SHP77 (cell line): ENCODE data around the gene MAD1L1.
A peak's percentile ranks its signal among the peaks of the same experiment; 100 is the strongest.

Experiments
- DNase-seq, 2 experiments: peaks; one replicate each; lab custom pipeline; 2025; lab: John Stamatoyannopoulos, UW

Gene MAD1L1

DNA sequence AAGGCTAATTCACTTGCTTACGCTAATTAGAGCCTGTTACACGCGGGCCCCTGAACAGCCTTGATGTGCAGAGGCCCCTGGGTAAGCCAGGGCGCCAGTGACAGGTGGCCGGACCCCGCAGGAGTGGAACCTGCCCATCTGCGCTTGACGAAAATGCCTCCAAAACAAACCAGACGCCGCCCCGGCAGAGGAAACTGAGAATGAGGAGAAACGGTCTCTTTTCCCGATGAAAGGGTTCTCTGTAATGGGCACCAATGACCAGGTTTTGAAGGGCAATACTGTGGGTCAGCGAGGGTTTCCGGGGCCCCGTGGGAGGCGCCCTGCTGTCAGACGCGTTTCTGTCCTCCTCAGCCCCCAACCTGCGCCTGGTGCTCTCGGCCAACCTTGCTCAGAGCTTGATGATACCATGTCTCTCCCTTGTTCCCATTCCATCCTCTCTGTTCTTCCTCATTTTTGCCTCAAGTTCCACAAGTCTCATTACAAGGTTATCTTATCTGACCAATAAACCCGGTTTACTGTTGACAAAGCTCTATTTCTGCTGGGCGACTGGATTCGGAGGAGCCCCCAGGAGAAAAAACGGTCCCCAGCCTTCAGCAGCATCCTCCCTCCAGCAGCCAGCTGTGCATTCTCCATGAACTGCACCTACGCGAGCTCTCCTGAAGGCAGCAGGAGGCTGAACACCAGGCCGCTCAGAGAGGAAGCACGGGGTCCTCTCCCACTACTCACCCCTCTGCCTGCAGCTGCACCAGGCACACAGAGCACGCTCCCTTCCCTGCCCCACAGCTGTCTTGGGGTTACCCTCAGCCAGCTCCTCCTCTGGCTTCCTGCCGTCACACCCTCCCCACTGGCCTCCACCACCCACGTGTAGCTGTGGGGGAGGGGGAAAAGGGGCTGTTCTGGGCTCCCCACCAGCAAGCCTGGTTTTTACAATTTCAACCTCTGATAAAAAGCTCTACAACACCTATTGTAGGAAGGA is 202.0 kb downstream of the MAD1L1 start:
- DNase-seq: no peak

DNA sequence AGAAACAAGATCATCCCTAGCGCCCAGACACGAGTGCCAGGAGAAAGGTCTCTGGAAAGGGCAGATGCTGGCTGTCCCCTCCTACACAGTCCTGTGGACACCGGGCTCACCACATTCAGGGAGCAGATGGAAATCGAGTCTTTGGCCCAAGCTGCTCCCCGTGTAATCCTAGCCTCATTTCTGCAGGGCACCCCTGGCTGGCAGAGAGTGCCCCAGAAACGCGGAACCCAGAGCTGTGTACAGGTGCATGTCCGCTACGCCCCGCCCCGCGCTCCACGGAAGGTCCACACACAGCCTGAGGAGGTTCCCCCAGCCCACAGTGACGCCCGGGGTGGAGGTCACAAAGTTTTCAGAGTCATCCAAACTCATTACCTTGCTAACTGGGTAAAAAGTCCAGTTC is 202.8 kb downstream of the MAD1L1 start:
- no peak for DNase-seq

DNA sequence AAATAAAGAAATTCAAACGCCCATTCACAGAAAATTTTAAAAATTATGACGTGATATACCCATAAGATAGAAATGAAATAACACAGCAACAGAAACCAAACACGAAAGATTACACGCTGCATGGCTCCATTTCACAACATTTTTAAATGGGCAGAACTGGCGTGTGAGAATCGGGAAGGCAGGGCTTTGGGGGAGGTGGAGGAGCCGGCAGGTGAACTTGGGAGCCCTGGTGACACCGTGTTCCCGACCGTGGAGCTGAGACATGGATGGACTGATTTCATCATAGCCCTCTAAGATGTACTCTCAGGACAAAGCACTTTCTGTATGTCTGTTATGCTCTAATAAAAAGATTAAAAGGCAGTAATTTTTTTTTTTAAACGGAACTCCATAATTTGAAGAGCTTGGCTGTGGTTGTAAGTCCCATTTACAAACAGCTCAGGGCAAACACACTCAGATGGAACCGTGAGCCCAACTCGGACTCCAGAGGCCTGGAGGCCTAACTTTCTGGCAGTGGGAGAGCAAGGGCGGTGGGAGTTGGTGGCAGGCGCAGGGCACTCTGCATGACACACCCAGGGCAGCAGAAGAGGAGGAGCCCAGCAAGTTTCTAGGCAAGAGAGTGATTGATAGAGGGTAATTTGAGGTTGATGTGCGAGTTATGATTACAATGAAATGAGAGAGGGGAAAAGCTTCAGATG is 203.4 kb downstream of the MAD1L1 start:
- no peak for DNase-seq

- DNase-seq: no peak
Measured at GRCh38 chr7:2028733-2029132, 204.0 kb downstream of the MAD1L1 start.

DNA sequence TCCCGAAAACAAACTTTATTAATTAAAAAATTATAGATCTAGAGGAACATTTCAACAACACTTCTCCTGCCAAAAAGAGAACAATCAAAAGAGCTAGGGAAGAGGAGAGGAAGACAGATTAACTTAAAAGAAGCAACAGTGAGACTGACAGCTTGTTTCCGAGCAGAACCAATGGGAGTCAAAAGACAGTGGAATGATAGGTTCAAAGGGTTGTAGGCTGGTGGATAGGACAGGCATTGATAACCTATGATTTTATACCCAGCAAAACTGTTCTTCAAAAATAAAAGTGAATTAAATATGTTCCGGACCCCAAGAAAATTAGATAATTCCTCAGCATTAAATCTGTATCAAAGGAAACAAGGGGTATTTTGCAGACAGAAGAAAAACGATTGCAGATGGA is 207.6 kb downstream of the MAD1L1 start:
- DNase-seq: no peak

GRCh38 chr7:2024567-2024918 is 208.2 kb downstream of the MAD1L1 start:
- DNase-seq: no peak

- no peak for DNase-seq
Measured at GRCh38 chr7:2023877-2024566, 208.7 kb downstream of the MAD1L1 start.

DNA sequence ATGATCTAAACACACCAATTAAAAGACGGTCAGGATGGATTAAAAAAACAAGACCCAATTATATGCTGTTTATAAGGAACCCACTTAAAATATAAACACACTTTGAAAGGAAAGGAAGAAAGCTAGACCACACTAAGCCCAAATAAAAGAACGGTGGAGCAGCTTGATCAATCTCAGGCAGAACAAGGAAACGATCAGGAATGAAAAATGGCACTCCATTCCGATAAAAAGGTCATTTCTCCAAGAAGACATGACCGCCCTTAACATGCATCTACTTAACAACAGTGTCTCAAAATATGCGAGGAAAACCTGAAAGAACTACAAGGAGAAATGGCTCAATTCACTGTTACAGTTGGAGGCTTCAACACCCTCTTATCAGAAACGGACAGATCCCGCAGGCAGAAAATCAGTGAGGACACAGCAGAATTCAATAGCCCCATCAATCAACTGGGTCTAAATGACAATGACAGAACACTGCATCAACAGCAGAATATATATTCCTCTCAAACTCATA is 210.0 kb downstream of the MAD1L1 start:
- DNase-seq: no peak

- no peak for DNase-seq
Measured at GRCh38 chr7:2022021-2022409, 210.7 kb downstream of the MAD1L1 start.

DNA sequence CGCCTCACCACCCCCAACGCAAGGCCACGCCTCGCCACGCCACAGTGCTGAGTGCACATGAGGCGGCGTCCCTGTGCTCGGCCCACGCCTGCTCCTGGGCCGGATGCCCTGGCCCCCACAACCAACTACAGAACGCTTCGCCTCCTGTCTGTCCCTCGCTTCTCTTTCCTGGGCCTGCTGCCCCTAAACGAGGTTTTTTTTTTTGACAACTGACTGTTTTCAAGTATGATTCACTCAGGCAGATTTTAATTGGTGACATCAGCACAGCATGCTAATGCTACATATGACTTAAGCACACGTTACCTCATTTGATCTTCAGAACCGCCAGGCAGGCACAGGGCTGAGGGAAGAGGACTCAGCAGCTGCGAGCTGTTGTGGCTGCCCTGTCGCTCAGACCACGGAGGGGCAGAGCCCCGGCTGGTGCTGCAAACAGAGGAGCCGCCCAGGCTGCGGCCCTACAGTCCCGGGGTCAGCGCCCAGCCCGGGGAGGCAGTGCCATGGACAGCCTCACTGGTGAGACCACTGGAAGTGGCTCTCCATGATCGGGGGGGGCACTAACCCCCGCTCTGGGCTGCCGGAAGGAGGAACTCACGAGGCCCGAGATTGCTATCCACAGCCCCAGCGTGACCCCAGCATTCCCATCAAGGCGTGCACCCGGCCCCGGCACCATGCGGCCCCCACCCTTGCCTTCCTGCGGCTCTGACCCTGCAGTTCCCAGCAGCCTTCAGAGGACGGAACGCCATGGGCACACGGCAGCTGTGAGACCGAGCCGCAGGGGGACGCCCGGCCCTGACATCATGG is 212.8 kb downstream of the MAD1L1 start:
- no peak for DNase-seq

GRCh38 chr7:2019461-2019710 is 213.4 kb downstream of the MAD1L1 start:
- no peak for DNase-seq

GRCh38 chr7:2018569-2019460 is 213.9 kb downstream of the MAD1L1 start:
- no peak for DNase-seq

DNA sequence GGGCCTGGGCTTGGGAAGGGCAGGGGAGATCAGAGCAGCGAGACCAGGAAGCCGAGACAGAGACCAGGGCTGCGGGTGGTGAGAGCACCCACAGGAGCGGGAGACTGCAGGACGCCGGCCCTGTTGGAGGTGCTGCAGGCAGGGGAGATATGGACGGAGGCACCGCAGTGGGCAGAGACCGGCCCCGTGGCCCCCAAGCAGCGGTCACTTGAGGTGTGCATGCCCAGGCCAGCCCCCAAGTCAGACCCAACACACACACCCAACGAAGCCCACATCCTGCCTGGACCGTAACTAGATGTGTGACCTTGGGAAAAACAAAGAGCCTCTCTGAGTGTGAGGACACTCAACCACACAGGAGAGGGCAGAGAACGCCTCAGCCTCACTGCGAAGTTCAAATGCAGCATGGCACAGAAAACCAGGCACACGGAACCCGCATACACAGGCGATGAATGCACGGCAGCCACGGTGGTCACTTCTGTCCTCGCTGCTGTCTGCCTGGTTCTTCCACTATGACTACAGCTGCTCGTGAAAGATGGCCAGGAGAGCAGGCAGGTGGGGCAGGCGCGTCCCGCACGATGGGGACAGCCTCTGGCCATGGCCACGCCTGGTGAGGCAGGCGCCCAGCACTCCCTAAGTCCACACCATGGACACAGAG is 214.7 kb downstream of the MAD1L1 start:
- no peak for DNase-seq

DNA sequence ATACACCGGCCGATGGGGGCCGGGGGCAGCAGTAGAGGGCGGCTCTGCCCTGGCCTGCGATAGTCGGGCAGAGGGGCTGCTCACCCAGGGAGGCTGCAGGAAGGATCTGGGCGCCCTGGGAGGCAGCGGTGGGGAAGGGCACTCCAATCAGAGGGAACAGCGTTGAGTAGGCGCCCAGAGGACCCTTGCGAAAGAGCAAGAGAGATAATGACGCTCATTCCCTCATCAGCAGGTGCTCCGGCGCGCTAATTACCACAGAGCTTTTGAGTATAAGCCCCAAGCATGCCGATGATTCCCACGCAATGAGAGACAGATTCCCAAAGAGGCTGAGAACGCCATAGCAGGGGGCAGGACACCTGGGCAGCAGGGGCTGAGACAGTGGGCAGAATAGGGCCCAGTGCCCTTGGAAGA is 215.3 kb downstream of the MAD1L1 start:
- no peak for DNase-seq

GRCh38 chr7:2016761-2017480 is 215.8 kb downstream of the MAD1L1 start:
- peak in 1 of 2 experiments; percentile 25 for DNase-seq

- no peak for DNase-seq
Measured at GRCh38 chr7:2016021-2016631, 216.6 kb downstream of the MAD1L1 start.

DNA sequence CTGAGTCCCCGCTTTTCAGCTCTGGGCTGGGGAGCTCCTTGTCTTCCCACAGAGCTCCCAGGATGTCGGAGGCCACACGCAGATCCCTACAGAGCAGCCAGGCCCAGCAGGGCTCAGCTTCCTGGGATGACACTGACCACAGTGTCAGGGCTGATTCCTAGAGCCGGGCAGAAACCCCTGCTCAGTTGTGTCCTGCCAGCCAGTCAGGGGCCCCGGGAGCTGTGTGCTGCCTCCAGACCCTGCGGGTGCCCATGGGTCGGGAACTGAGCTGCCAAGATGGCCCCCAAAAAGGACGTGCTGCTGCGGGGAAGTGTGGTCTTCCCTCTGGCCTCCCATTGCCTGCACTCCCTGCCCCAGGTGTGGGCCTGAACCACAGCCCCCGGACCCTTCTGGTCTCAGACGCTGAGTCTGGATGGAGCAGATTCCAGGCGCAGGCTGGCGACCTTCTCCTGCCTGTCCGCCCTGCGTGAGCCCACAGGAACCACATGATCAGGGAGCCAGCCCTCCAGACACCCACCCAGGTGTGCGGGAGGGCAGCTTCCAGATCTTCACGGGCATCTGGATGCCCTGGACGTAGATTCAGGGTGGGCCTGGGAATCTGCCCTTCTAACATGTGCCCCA is 217.4 kb downstream of the MAD1L1 start:
- DNase-seq: no peak

DNA sequence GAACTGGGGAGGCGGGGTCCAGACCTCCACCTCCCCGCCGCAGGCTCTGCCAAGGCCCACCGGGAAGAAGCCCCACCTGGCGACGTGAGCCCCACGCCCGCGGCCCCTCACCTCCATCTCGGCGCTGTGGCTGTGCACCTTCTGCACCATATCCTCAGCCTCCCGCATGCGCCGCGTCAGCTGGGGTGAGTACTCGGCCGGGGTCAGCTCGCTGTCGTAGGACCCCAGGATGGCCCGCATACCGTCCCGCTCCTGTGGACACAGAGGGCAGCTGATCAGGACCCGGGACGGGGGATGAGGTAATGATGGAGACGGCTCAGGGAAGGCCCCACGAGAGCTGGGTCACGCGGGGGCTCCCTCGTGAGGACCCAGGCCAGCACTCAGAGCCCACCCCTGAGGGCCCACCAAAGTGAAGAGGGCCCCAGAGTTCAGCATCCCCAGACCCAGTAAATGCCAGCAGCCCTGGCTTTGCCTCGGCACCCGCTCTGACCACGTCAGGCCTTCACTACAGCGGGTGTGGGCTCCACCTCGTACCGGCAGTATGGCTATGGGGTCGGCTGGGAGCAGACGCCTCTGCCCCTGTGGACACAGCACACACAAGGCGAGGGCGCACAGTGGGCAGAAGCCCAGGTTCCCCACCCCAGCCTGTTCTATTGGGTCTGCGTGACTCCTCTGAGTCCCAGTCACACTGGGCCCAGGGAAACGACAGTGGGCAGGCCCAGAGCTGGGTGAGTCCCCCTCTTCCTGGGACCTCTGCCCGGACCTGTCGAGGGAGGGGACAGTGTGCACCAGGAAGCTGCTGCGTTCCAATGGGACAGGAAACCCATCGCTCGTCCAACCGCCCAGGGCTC is 218.1 kb downstream of the MAD1L1 start:
- DNase-seq: no peak
